K562 (cell line): ENCODE measurements around the gene SIK3. TPM values are rescaled to one million over a fixed set of nuclear protein-coding genes. Genes with fewer than 3 reads are reported as not detected.

ENCODE experiments used
- ATAC-seq: fragments of 200-7000 bp; cut with Tn5 transposase; 3 replicates; pipeline ENCODE4 v1.9.1; 2020; ENCODE audit warnings: moderate library complexity
- BruUV-seq: library from RNA; stranded (reverse); fragments of 400-500 nt; replicated peaks from 2 replicates; lab custom pipeline; 2021; lab: Mats Ljungman, UMichigan
- CTCF ChIA-PET: fragments of 300-600 bp; formaldehyde crosslinking; extraction: SDS; loops from one replicate; lab custom pipeline; 2021; ENCODE audit warnings: low intra/inter-chr PET ratio; lab: Yijun Ruan, JAX
- POLR2A ChIA-PET: fragments of 300-600, 350-650 bp; sonication (Branson Sonifier 250); formaldehyde crosslinking; extraction: SDS; loops from one replicate; lab custom pipeline; 2021; ENCODE audit warnings: antibody characterized with exemption, inconsistent platforms; lab: Yijun Ruan, JAX
- DNase-seq, 4 experiments: peaks; one replicate each; pipeline versions ENCODE4 v3.0.0 to v3.0.0-alpha.2; 2011 to 2018; ENCODE audit warnings: low spot score in 3 of 4, mixed read lengths in 3 of 4; ENCODE audit errors: extremely low read depth in 1 of 4
- FAIRE-seq: peaks from 2 replicates; lab custom pipeline; 2011; peaks lifted over from hg19 to GRCh38; lab: Jason Lieb, UNC
- H2AFZ ChIP-seq: 2 replicates; pipeline ENCODE4 v1.6.0; 2011; ENCODE audit warnings: low read depth, low read length, control low read depth, inconsistent platforms
- H3K27ac ChIP-seq: fragments of 200-600 bp; 3 replicates; pipeline ENCODE4 v1.8.0; 2011; ENCODE audit warnings: low read depth, mild to moderate bottlenecking, control low read depth, inconsistent platforms, low read length, moderate library complexity, mixed read lengths; ENCODE audit errors: extremely low read depth
- H3K27me3 ChIP-seq, 2 experiments: fragments of 300-600 bp in 1 of 2; 2 replicates in 1 of 2; 3 replicates in 1 of 2; pipeline versions ENCODE4 v1.6.0 to v1.8.0; 2011; ENCODE audit warnings: inconsistent platforms in 2 of 2, low read length in 2 of 2, mild to moderate bottlenecking in 1 of 2, mixed read lengths in 1 of 2, moderate library complexity in 1 of 2; ENCODE audit not compliant: control insufficient read depth in 2 of 2, insufficient read depth in 2 of 2
- H3K36me3 ChIP-seq: fragments of 300-600 bp; 3 replicates; pipeline ENCODE4 v1.8.0; 2011; ENCODE audit warnings: mild to moderate bottlenecking, low read length, inconsistent platforms; ENCODE audit not compliant: control insufficient read depth, insufficient read depth
- H3K4me1 ChIP-seq, 2 experiments: fragments of 200-600 bp in 1 of 2; replicated peaks in 1 of 2; 2 replicates in 1 of 2; 3 replicates in 1 of 2; pipeline versions ENCODE4 v1.5.1 to v1.8.0; 2011; ENCODE audit warnings: inconsistent platforms in 2 of 2, low read length in 2 of 2, mild to moderate bottlenecking in 1 of 2, mixed read lengths in 1 of 2, moderate library complexity in 1 of 2; ENCODE audit not compliant: control insufficient read depth in 2 of 2, insufficient read depth in 2 of 2
- H3K4me2 ChIP-seq: 2 replicates; pipeline ENCODE4 v1.6.1; 2011; ENCODE audit warnings: low read length, control low read depth, inconsistent platforms, mixed read lengths; ENCODE audit not compliant: insufficient read depth
- H3K4me3 ChIP-seq: fragments of 200-600 bp; sonication (generic), shearing (Covaris generic); 2 replicates; pipeline ENCODE4 v1.5.1; 2016; ENCODE audit warnings: control low read depth, inconsistent platforms
- H3K79me2 ChIP-seq: fragments of 200-600 bp; 3 replicates; pipeline ENCODE4 v1.8.0; 2011; ENCODE audit warnings: low read length, inconsistent platforms; ENCODE audit not compliant: control insufficient read depth, insufficient read depth
- H3K9ac ChIP-seq, 2 experiments: 2 replicates each; pipeline versions ENCODE4 v1.6.0 to v1.6.1; 2011; ENCODE audit warnings: low read depth in 2 of 2, low read length in 2 of 2, control low read depth in 1 of 2, inconsistent platforms in 1 of 2, mild to moderate bottlenecking in 1 of 2, mixed read lengths in 1 of 2; ENCODE audit not compliant: insufficient read depth in 1 of 2
- H3K9me1 ChIP-seq: one replicate; pipeline ENCODE4 v1.6.0; 2011; ENCODE audit warnings: inconsistent platforms, mild to moderate bottlenecking, low read length, moderate library complexity; ENCODE audit not compliant: control insufficient read depth, insufficient read depth
- H3K9me3 ChIP-seq: replicated peaks from 2 replicates; pipeline ENCODE4 v1.5.1; 2011; ENCODE audit warnings: low read depth, low read length, inconsistent platforms; ENCODE audit not compliant: control insufficient read depth, insufficient read depth
- H4K20me1 ChIP-seq: replicated peaks from 2 replicates; pipeline ENCODE4 v1.6.1; 2011; ENCODE audit warnings: low read length, inconsistent platforms, mixed read lengths; ENCODE audit not compliant: control insufficient read depth, insufficient read depth
- HMG20B ChIP-seq: fragments of 250-450 bp; sonication (Bioruptor Pico); IDR thresholded peaks from 2 replicates; pipeline ENCODE4 v1.5.0; 2021; ENCODE audit warnings: mild to moderate bottlenecking
- MAFF ChIP-seq: IDR thresholded peaks from 2 replicates; pipeline ENCODE4 v1.6.1; 2012; ENCODE audit warnings: low read length, improper control_type of control experiment
- MAFK ChIP-seq: IDR thresholded peaks from 2 replicates; pipeline ENCODE4 v1.6.1; 2011; ENCODE audit warnings: low read length, improper control_type of control experiment
- MEF2A ChIP-seq: IDR thresholded peaks from 2 replicates; pipeline ENCODE4 v1.6.1; 2011; ENCODE audit warnings: low read depth, mild to moderate bottlenecking, low read length, moderate library complexity; ENCODE audit not compliant: control insufficient read depth
- MYNN ChIP-seq, 2 experiments: sonication (generic); formaldehyde crosslinking in 1 of 2; IDR thresholded peaks; 2 replicates each; pipeline versions ENCODE4 v1.5.0 to v1.6.1; 2016 to 2020; ENCODE audit warnings: antibody characterized with exemption in 1 of 2, missing genetic modification reagents in 1 of 2
- NFE2 ChIP-seq: IDR thresholded peaks from 2 replicates; pipeline ENCODE4 v1.6.1; 2014; ENCODE audit warnings: antibody characterized with exemption, low read depth
- PRMT5 ChIP-seq: sonication (generic); formaldehyde crosslinking; IDR thresholded peaks from 2 replicates; pipeline ENCODE4 v1.5.0; 2020; ENCODE audit warnings: missing genetic modification reagents
- RNF2 ChIP-seq: sonication (generic); IDR thresholded peaks from 2 replicates; pipeline ENCODE4 v1.6.1; 2016
- RUNX1 ChIP-seq: sonication (generic); IDR thresholded peaks from 2 replicates; pipeline ENCODE4 v1.6.1; 2016; ENCODE audit warnings: antibody characterized with exemption, low read depth
- SMAD1 ChIP-seq: fragments of 150-350 bp; IDR thresholded peaks from 2 replicates; pipeline ENCODE4 v1.6.1; 2014; ENCODE audit warnings: low read length, low read depth; ENCODE audit not compliant: partially characterized antibody
- TCF3 ChIP-seq: sonication (generic); formaldehyde crosslinking; IDR thresholded peaks from 2 replicates; pipeline ENCODE4 v1.4.0; 2020; ENCODE audit warnings: mild to moderate bottlenecking, missing genetic modification reagents
- TCF7L2 ChIP-seq: fragments of 150-350 bp; IDR thresholded peaks from 2 replicates; pipeline ENCODE4 v1.6.1; 2016; ENCODE audit warnings: low read depth, mild to moderate bottlenecking, low read length, moderate library complexity
- ZFP1 ChIP-seq: fragments of 450-650 bp; formaldehyde crosslinking; IDR thresholded peaks from 2 replicates; pipeline ENCODE4 v1.4.0; 2020; ENCODE audit warnings: mild to moderate bottlenecking, mixed read lengths
- ZNF146 ChIP-seq: IDR thresholded peaks from one replicate; pipeline ENCODE4 v1.6.1; 2018; ENCODE audit warnings: missing compliant biosample characterization; ENCODE audit not compliant: unreplicated experiment
- ZNF316 ChIP-seq: fragments of 450-650 bp; IDR thresholded peaks from 2 replicates; pipeline ENCODE4 v1.6.1; 2016
- ZNF445 ChIP-seq: fragments of 250-450 bp; sonication (Bioruptor Pico); IDR thresholded peaks from 2 replicates; pipeline ENCODE4 v1.4.0; 2020; ENCODE audit warnings: low read depth, mild to moderate bottlenecking, moderate library complexity
- ZNF589 ChIP-seq: fragments of 200-800 bp; sonication (Bioruptor generic); IDR thresholded peaks from 2 replicates; pipeline ENCODE4 v1.6.1; 2016; ENCODE audit warnings: low read depth, missing genetic modification characterization, missing compliant biosample characterization
- ZNF717 ChIP-seq: fragments of 250-450 bp; sonication (Bioruptor Pico); IDR thresholded peaks from 2 replicates; pipeline ENCODE4 v1.5.0; 2021
- ZSCAN29 ChIP-seq: fragments of 450-650 bp; IDR thresholded peaks from 2 replicates; pipeline ENCODE4 v1.6.1; 2017
- WGBS: fragments of 100-300 bp; shearing (Covaris generic); methylation state at CpG from one replicate; pipeline ENCODE4 v1.1.6; 2016; ENCODE audit warnings: low coverage, mixed read lengths; ENCODE audit not compliant: insufficient coverage; ENCODE audit errors: missing lambda C conversion rate; 5-methylcytosine and 5-hydroxymethylcytosine counted together
- in situ Hi-C: fragments of 300-500 bp; cut with MboI; formaldehyde crosslinking; loops from 4 replicates; pipeline ENCODE4 v1.15.0; 2018; ENCODE audit warnings: inconsistent platforms, mixed read lengths
- intact Hi-C: fragments of 100-400 bp; cut with micrococcal nuclease; formaldehyde crosslinking; loops from 2 replicates; pipeline ENCODE4 v1.14.2; 2022
- polyA plus RNA-seq, 8 experiments: library from polyadenylated mRNA; depleted of rRNA in 4 of 8; stranded (reverse) in 5 of 8; unstranded in 3 of 8; fragments of >200 nt; fragmentation: Nextera tagmentation in 2 of 8; fragmentation: Illumina TruSeq in 1 of 8; extraction: Ambion mirVana in 2 of 8; extraction: Trizol in 1 of 8; gene quantifications; 2 replicates each; pipeline versions ENCODE4 v1.2.1 to v1.2.3, GENCODE V29; 2011 to 2014; ENCODE audit warnings: inconsistent platforms in 1 of 8, missing spikeins in 1 of 8
- total RNA-seq, 7 experiments: library from RNA; depleted of rRNA in 6 of 7; stranded (reverse); fragments of >200 nt in 6 of 7; fragmentation: Illumina TruSeq in 2 of 7; extraction: Trizol in 2 of 7; gene quantifications; 2 replicates each; pipeline versions ENCODE4 v1.2.1 to v1.2.3, GENCODE V29; 2011 to 2021; ENCODE audit warnings: low replicate concordance in 1 of 7
- TF ChIP-seq, protein P1 (sequence below): sonication (generic); formaldehyde crosslinking; IDR thresholded peaks from 2 replicates; pipeline ENCODE4 v1.8.0; 2022; ENCODE audit warnings: missing genetic modification reagents, mild to moderate bottlenecking, moderate library complexity, borderline replicate concordance
- TF ChIP-seq, protein P2 (sequence below), 2 experiments: IDR thresholded peaks; 2 replicates each; pipeline ENCODE4 v1.6.1; 2012; ENCODE audit warnings: improper control_type of control experiment in 2 of 2, low read depth in 2 of 2, low read length in 2 of 2, borderline replicate concordance in 1 of 2
- TF ChIP-seq, protein P3 (sequence below), 2 experiments: fragments of 450-650 bp in 1 of 2; sonication (generic) in 1 of 2; formaldehyde crosslinking in 1 of 2; IDR thresholded peaks in 1 of 2; conservative IDR thresholded peaks in 1 of 2; 2 replicates each; pipeline versions ENCODE4 v1.6.1 to v1.8.1; 2016 to 2023; ENCODE audit warnings: mild to moderate bottlenecking in 2 of 2, moderate library complexity in 2 of 2, inconsistent platforms in 1 of 2, missing genetic modification reagents in 1 of 2

Gene SIK3
- total and polyA plus RNA-seq, 9 of the 15 experiments (the other 6 are each of a cell fraction or from before 2014, with no cell fraction given) = 1.6 to 21.6 (median 8.0) TPM

DNA sequence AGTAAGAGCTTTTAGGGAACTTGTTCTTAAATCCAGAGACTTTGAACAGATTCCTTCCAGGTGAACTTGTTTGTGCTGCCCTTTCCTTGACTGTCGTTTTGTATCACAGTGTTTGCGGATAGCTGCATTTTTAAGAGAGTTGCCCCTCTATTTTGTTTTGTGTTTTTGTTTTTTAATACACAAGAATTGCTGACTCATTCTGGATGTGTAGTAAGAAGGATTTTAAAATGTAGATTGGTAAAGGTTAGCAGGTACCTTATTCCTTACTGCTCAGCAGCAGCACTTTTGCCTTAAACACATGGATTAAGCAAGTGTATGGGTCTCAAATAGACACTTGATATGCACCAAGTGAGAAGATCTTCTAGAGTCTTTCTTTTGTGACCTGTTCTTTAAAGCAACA lies 297.6 kb downstream of the SIK3 start:
- FAIRE-seq (no peak), ATAC-seq (no peak), DNase-seq (no peak)
- ChIA-PET POLR2A (interaction anchor here (1.5 kb wide), 1 partner anchor 14 kb away, joined by 4 read pairs; no protein-coding TSS in a partner anchor), CTCF (no interaction called here)
- no peaks in the 10 kb centered on the region for H4K20me1 ChIP-seq
- H3K4me3 ChIP-seq = no peak overlapping the region
- H3K36me3 ChIP-seq = no peaks in the 10 kb centered on the region
- no peaks in the 10 kb centered on the region for H3K9me3 ChIP-seq
- WGBS = 62% methylated on average over 2 of the region's 2 CpGs
- no peak overlapping the region for H3K4me2 ChIP-seq
- in situ Hi-C loops = no loop called here
- H2AFZ ChIP-seq = no peak overlapping the region
- H3K9me1 ChIP-seq = no peaks in the 10 kb centered on the region
- H3K9ac ChIP-seq = no peak overlapping the region
- intact Hi-C loops = no loop called here
- BruUV-seq = no TSS peak
- peaks cover 3 to 7% of the 10 kb centered on the region in 2 experiments; a peak in 4 of 5 replicates for H3K4me1 ChIP-seq
- H3K27ac ChIP-seq = no peak overlapping the region
- H3K79me2 ChIP-seq = no peaks in the 10 kb centered on the region
- no peaks in the 10 kb centered on the region; a peak in 1 of 5 replicates for H3K27me3 ChIP-seq
- TF ChIP-seq MAFK (peak; percentile 68; the same call in 1 of the 2 replicates), PRMT5 (no peak), MEF2A (no peak), HMG20B (no peak), ZNF445 (CRISPR knock-in tag) (no peak), NFE2 (peak; percentile 71), ZFP1 (no peak), ZNF717 (CRISPR knock-in tag) (no peak), ZNF316 (peak; percentile 77), ZNF589 (CRISPR knock-in tag) (no peak), MAFF (peak; percentile 72), MYNN (IDR thresholded peaks at IDR 0.05) (no peak), MYNN (CRISPR knock-in tag; IDR thresholded peaks at IDR 0.05) (no peak), SMAD1 (no peak), RNF2 (no peak), RUNX1 (no peak), ZSCAN29 (no peak), TCF3 (no peak), ZNF146 (no peak), TCF7L2 (no peak)
- TF ChIP-seq, protein P1, sequence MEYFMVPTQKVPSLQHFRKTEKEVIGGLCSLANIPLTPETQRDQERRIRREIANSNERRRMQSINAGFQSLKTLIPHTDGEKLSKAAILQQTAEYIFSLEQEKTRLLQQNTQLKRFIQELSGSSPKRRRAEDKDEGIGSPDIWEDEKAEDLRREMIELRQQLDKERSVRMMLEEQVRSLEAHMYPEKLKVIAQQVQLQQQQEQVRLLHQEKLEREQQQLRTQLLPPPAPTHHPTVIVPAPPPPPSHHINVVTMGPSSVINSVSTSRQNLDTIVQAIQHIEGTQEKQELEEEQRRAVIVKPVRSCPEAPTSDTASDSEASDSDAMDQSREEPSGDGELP (CRISPR knock-in tag) = no peak
- TF ChIP-seq, protein P2, sequence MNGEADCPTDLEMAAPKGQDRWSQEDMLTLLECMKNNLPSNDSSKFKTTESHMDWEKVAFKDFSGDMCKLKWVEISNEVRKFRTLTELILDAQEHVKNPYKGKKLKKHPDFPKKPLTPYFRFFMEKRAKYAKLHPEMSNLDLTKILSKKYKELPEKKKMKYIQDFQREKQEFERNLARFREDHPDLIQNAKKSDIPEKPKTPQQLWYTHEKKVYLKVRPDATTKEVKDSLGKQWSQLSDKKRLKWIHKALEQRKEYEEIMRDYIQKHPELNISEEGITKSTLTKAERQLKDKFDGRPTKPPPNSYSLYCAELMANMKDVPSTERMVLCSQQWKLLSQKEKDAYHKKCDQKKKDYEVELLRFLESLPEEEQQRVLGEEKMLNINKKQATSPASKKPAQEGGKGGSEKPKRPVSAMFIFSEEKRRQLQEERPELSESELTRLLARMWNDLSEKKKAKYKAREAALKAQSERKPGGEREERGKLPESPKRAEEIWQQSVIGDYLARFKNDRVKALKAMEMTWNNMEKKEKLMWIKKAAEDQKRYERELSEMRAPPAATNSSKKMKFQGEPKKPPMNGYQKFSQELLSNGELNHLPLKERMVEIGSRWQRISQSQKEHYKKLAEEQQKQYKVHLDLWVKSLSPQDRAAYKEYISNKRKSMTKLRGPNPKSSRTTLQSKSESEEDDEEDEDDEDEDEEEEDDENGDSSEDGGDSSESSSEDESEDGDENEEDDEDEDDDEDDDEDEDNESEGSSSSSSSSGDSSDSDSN (IDR thresholded peaks at IDR 0.05; ENCODE audit: borderline replicate concordance in 1 of 2, low read depth in 2 of 2, low read length in 2 of 2) = no peak
- TF ChIP-seq, protein P3, sequence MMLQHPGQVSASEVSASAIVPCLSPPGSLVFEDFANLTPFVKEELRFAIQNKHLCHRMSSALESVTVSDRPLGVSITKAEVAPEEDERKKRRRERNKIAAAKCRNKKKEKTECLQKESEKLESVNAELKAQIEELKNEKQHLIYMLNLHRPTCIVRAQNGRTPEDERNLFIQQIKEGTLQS (IDR thresholded peaks at IDR 0.05) = no peak
- TF ChIP-seq, protein P3 (CRISPR knock-in tag; conservative IDR thresholded peaks at IDR 0.05) = no peak
